Activated T-cell treated with anti-CD3 and anti-CD28 coated beads, Interleukin-2, amount 50 U/mL, for 4 hours (primary cell): Measurements from ENCODE around the gene HMCN2. TPM values are rescaled to one million over a fixed set of nuclear protein-coding genes. Genes with fewer than 3 reads are reported as not detected.

ENCODE experiments used
- ATAC-seq, 2 donors: fragments of 200-7000 bp; cut with Tn5 transposase; one replicate each; pipeline ENCODE4 v1.10.0; 2021
- DNase-seq: peaks from one replicate; pipeline ENCODE4 v3.0.0-alpha.2; 2020
- H3K27me3 Mint-ChIP-seq: one replicate; pipeline ENCODE4 v1.8.0; 2021; ENCODE audit warnings: low read depth, mixed read lengths
- H3K36me3 Mint-ChIP-seq: one replicate; pipeline ENCODE4 v1.8.0; 2022; ENCODE audit warnings: mixed read lengths; ENCODE audit not compliant: insufficient read depth
- H3K4me1 Mint-ChIP-seq: one replicate; pipeline ENCODE4 v1.8.0; 2021; ENCODE audit warnings: low read depth, mixed read lengths
- H3K4me3 Mint-ChIP-seq: one replicate; pipeline ENCODE4 v1.8.0; 2021; ENCODE audit warnings: mild to moderate bottlenecking, moderate library complexity, mixed read lengths
- H3K9me3 Mint-ChIP-seq: one replicate; pipeline ENCODE4 v1.8.0; 2021; ENCODE audit warnings: mixed read lengths
- total RNA-seq, 3 donors: library from RNA; stranded (reverse); gene quantifications; one replicate each; pipeline ENCODE4 v1.2.1, GENCODE V29; 2021

The HMCN2 gene
- total RNA-seq, 3 donors from 2014 or later, result 0.03 to 0.05 TPM; not detected in 1

DNA sequence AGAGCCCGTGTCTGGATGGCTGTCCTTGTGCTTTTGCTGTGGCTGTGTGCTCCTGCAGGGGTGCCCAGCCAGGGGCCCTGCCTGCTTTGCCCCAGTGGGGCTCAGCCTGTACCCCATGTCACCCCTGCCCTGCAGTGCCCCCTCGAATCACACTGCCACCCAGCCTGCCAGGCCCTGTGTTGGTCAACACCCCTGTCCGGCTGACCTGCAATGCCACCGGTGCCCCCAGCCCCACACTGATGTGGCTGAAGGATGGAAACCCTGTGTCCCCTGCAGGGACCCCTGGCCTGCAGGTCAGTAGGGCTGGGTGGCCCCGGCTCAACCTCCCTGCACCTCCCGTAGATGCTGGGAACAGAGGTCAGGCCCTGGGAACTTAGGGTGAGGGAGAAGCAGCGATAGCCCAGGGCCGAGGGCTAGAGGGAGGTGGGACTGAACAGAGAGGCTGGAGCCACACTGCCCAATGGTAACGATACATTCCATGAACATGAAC, 96.4 kb downstream of the HMCN2 start:
- Mint-ChIP-seq H3K36me3 (no peaks in the 10 kb centered on the region), H3K4me3 (no peak overlapping the region), H3K4me1 (no peaks in the 10 kb centered on the region), H3K9me3 (no peaks in the 10 kb centered on the region), H3K27me3 (peaks cover 5% of the 10 kb centered on the region)
- DNase-seq (no peak), ATAC-seq (no peak)

DNA sequence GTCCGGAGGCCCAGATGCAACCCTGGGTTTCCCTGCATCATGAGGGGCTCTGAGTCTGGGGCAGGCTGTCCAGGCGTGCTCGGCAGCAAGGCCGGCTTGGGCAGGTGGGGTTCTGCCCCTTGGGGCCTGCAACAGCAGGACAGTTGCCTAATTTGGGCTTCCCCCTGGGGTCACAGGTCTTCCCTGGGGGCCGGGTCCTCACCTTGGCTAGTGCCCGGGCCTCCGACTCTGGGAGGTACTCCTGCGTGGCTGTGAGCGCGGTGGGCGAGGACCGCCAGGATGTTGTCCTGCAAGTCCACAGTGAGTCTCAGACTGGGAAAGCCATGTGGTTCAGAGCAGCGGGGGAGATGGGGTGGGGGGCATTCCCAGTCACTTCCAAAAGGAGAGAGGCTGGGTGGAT, 97.1 kb downstream of the HMCN2 start:
- peaks cover 5% of the 10 kb centered on the region for H3K27me3 Mint-ChIP-seq
- no peaks in the 10 kb centered on the region for H3K4me1 Mint-ChIP-seq
- no peak overlapping the region for H3K4me3 Mint-ChIP-seq
- no peaks in the 10 kb centered on the region for H3K36me3 Mint-ChIP-seq
- DNase-seq (no peak), ATAC-seq (no peak)
- no peaks in the 10 kb centered on the region for H3K9me3 Mint-ChIP-seq

DNA sequence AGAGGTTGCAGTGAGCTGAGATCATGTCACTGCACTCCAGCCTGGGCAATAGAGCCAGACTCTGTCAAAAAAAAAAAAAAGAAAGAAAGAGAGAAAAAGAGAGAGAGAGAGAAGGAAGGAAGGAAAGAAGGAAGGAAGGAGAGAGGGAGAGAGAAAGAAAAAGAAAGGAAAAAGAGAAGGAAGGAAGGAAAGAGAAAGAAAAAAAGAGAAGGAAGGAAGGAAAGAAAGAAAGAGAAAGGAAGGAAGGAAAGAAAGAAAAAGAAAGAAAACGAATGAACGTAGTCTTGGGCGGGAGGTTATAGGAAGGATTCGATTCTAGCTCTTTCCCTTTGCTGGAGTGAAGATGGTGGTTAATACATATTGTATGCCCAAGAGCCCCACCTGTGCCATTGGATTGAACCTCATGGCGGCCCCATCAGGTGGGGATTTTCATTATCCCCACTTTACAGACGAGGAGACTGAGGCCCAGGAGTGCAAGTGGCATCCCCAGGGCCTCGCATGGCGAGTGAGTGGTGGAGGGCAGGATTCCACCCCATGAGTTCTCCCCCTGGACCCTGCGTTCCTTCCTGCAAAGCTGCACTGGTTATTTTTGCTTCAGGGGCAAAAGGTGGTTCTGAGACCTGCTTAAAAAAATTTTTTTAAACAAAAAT, 98.3 kb downstream of the HMCN2 start:
- Mint-ChIP-seq H3K9me3 (no peaks in the 10 kb centered on the region), H3K36me3 (no peaks in the 10 kb centered on the region), H3K4me3 (no peak overlapping the region), H3K27me3 (peaks cover 5% of the 10 kb centered on the region), H3K4me1 (peaks cover 5% of the 10 kb centered on the region)
- ATAC-seq (no peak), DNase-seq (no peak)

DNA sequence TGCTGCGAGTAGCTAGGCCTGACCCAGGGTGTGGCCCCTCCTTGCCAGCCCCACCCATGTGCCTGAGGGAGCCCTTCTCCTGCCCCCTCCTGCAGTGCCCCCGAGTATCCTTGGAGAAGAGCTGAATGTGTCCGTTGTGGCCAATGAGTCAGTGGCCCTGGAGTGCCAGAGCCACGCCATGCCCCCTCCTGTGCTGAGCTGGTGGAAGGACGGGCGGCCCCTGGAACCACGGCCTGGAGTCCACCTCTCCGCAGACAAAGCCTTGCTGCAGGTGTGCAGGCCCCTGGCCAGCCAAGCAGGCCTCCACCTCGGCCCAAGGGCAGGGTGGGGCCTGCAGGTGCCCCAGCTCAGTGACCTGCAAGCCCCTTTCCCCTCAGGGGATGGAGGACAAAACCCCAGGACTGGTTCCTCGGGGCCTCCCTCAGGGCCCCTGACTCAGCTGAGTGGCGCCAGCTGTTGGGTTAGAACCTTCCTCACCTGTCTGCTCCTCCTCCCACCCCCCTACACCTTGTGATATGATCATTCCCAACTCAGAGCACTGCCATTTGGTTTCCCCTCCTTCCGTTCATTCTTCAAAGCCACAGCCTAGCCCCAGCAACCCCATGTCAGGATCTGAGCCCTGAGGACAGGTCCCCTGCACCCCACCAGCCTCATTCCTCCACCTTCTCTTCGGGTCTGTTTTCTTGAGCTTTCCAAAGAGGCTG, 99.2 kb downstream of the HMCN2 start:
- Mint-ChIP-seq H3K9me3 (no peaks in the 10 kb centered on the region), H3K36me3 (no peaks in the 10 kb centered on the region), H3K27me3 (peaks cover 5% of the 10 kb centered on the region), H3K4me3 (no peak overlapping the region), H3K4me1 (peaks cover 5% of the 10 kb centered on the region)
- ATAC-seq (no peak), DNase-seq (no peak)

DNA sequence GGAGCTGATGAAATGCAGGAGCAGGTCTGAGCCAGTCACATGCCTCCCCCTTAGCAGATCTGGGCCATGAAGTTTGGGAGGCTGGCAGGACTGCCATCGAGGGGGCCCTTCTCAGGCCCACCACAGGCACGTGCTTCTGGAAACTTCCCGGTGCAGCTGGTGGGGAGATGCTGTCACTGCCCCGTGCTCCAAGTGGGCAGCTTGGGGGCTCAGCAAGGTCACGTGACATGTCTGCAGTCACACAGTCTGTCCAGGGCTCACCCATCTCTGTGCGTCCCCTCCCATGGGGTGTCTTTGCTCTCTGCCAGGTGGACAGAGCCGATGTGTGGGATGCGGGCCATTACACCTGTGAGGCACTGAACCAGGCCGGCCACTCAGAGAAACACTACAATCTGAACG, 99.8 kb downstream of the HMCN2 start:
- DNase-seq (no peak), ATAC-seq (no peak)
- peaks cover 5% of the 10 kb centered on the region for H3K27me3 Mint-ChIP-seq
- H3K9me3 Mint-ChIP-seq, result no peaks in the 10 kb centered on the region
- no peak overlapping the region for H3K4me3 Mint-ChIP-seq
- no peaks in the 10 kb centered on the region for H3K36me3 Mint-ChIP-seq
- peaks cover 7% of the 10 kb centered on the region for H3K4me1 Mint-ChIP-seq

DNA sequence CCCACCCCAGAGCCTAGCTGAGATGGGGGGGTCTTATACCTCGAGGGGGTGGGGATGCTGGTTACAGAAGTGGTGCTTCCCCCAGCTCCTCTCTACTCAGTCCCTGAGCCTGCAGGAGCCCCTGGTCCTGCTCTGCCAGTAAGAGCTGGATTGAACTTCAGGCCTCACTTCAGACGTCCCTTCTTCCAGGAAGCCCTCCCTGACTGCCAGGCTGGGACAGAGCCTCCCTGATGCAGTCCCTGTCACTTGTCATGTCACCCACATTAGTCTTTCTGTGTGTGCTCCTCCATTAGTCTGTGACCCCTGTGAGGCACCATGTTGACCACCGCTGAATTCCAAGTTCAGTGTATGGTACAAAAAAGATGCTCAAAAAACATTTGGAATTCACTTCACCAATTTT, 100.5 kb downstream of the HMCN2 start:
- H3K4me3 Mint-ChIP-seq, result no peak overlapping the region
- H3K27me3 Mint-ChIP-seq, result peaks cover 5% of the 10 kb centered on the region
- no peak for ATAC-seq
- H3K4me1 Mint-ChIP-seq, result peaks cover 7% of the 10 kb centered on the region
- H3K36me3 Mint-ChIP-seq, result no peaks in the 10 kb centered on the region
- no peak for DNase-seq
- no peaks in the 10 kb centered on the region for H3K9me3 Mint-ChIP-seq

DNA sequence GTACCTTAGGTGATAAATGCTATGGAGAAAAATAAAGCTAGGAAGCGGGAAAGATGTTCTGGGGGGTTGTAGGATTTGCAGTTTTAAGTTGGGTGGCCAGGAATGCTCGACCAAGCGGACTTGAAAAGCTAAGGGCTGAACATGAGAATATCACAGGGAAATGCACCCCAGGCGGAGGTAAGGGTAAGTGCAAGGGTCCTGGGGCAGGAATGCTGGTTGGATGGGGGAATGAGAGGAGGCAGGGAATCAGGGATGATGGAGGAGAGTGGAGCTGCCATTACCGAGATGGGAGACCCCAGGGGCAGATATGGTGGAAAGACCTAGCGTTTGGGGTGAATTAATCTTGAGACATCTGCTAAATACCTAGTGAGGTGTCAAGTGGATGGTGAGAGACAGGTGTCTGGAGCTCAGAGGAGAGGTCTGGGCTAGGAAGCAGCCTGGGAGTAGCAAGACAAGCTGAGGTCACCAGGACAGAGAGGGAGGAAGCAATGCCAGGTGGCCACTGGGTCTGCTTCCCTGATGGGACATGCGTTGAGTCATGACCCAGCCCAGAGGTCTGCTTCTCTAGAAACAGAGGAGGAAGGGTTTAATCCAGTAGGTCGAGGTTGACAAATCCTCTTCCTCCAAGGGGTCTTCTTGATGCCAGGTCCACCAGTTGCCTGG, 101.5 kb downstream of the HMCN2 start:
- ATAC-seq, result no peak
- H3K9me3 Mint-ChIP-seq, result no peaks in the 10 kb centered on the region
- H3K27me3 Mint-ChIP-seq, result peaks cover 5% of the 10 kb centered on the region
- H3K36me3 Mint-ChIP-seq, result no peaks in the 10 kb centered on the region
- H3K4me1 Mint-ChIP-seq, result peaks cover 7% of the 10 kb centered on the region
- H3K4me3 Mint-ChIP-seq, result no peak overlapping the region
- DNase-seq, result no peak

DNA sequence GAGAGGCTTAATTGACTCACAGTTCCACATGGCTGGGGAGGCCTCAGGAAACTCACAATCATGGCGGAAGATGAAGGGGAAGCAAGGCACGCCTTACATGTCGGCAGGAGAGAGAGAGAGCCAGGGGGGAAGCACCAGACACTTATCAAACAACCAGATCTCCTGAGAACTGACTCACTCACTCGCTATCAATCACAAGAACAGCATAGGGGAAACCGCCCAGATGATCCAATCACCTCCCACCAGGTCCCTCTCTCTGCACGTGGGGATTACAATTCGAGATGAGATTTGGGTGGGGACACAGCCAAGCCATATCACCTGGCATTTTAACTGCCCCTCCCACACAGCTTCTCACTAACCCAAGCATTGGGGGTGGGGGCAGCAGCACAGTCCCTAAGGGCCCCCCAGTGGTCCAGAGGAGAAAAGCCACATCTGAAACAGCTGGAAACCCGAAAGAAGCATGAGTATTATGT, 103.1 kb downstream of the HMCN2 start:
- Mint-ChIP-seq H3K9me3 (no peaks in the 10 kb centered on the region), H3K27me3 (peaks cover 5% of the 10 kb centered on the region), H3K4me3 (no peak overlapping the region), H3K4me1 (peaks cover 7% of the 10 kb centered on the region), H3K36me3 (no peaks in the 10 kb centered on the region)
- DNase-seq (no peak), ATAC-seq (peak; percentile 93 to 97)

DNA sequence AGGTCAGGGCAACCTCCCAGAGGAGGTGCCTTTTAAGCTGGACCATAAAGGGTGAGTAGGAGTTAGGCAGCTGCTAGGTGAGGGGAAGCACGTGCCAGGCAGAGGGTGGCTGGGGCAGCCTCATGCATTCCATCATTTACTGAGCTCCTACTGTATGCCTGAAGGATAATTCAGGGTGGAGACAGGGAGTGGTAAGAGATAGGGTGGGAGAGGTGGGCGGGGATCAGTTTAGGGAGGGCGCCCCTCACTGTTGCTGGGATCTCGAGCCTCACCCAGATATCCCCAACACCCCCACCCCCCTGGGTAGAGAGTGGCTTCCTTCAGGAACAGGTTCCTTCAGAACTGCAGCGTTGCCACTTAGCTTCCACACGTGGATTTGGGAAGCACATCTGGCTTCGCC, 104.7 kb downstream of the HMCN2 start:
- H3K4me3 Mint-ChIP-seq, result no peak overlapping the region
- H3K27me3 Mint-ChIP-seq, result no peaks in the 10 kb centered on the region
- no peaks in the 10 kb centered on the region for H3K36me3 Mint-ChIP-seq
- no peaks in the 10 kb centered on the region for H3K9me3 Mint-ChIP-seq
- no peak for DNase-seq
- ATAC-seq, result no peak
- H3K4me1 Mint-ChIP-seq, result peaks cover 7% of the 10 kb centered on the region

DNA sequence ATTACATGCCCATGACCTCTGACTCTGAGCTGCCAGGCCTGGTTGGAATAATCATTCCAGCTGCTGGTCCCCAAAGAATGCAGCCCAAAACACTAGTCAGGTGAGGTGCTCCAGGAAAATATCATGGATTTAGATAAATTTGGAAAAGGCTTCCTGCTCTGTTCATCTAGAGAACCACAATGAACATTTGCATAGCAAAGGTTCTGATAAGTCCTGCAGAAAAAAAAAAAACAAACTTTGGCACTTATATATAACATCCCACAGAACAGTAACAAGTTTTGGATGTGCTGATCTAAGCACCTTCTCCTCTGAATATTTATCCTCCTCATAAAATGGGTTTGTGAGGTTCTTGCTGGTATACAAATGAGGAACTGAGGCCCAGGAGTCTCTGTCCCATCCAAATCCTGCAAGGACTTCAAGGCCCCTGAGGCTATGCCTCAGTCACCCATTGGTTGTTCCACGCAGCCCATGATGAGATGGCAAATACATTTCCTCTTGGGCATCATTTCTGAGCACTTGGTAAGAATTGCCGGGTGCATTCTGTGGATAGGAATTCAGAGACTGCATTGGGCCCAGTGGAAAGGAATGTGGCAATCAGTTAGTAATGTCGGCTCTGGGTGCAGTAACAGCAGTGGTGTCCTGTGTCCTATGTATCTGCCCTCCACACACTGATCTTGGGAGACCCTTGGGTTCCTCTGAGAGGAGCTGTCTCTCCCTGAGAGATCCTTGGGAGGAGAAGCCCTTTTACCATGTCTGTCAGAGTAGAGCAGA, 105.8 kb downstream of the HMCN2 start:
- Mint-ChIP-seq H3K9me3 (no peaks in the 10 kb centered on the region), H3K36me3 (no peaks in the 10 kb centered on the region), H3K4me3 (no peak overlapping the region), H3K27me3 (no peaks in the 10 kb centered on the region), H3K4me1 (peaks cover 7% of the 10 kb centered on the region)
- DNase-seq (no peak), ATAC-seq (no peak)

DNA sequence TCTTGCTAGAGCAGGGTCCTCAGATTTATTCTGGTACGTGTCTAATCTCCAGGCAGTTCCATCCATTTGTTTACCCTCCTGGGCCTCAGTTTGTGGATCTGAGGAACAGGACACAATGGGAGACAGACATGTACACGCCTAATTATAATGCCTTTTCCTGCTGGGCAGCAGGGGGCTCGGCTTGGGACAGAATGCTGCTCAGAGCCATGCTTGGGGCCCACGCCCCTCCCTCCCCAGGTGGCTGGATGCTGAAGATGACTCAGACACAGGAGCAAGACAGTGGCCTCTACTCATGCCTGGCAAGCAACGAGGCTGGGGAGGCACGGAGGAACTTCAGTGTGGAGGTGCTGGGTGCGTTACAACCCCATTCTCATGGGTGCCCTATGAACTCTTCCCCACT, 106.5 kb downstream of the HMCN2 start:
- H3K9me3 Mint-ChIP-seq, result no peaks in the 10 kb centered on the region
- ATAC-seq (no peak), DNase-seq (no peak)
- no peaks in the 10 kb centered on the region for H3K36me3 Mint-ChIP-seq
- H3K27me3 Mint-ChIP-seq, result no peaks in the 10 kb centered on the region
- H3K4me3 Mint-ChIP-seq, result no peak overlapping the region
- peaks cover 7% of the 10 kb centered on the region for H3K4me1 Mint-ChIP-seq

DNA sequence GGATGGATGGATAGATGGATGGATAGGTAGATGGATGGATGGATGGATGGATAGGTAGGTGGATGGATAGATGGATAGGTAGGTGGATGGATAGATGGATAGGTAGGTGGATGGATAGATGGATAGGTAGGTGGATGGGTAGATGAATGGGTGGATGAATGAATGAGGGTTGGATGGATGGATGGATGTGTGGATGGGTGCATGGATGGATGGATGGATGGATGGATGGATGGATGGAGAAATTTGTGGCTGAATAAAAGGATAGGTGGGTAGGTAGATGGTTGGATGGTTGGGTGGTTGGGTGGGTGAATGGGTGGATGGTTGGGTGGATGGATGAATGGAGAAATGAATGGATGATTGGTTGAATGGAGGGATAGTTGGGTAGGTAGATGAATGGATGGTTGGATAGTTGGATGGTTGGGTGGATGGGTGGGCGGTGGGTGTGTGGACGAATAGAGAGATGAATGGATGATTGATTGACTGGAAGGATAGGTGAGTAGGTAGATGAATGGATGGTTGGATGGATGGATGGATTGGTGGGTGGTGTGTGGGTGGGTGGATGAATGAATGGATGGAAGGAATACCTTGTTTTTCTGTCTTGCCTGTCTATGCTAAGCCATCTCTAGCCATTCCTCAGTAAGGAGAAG, 108.2 kb downstream of the HMCN2 start:
- H3K36me3 Mint-ChIP-seq, result no peaks in the 10 kb centered on the region
- no peak for ATAC-seq

DNA sequence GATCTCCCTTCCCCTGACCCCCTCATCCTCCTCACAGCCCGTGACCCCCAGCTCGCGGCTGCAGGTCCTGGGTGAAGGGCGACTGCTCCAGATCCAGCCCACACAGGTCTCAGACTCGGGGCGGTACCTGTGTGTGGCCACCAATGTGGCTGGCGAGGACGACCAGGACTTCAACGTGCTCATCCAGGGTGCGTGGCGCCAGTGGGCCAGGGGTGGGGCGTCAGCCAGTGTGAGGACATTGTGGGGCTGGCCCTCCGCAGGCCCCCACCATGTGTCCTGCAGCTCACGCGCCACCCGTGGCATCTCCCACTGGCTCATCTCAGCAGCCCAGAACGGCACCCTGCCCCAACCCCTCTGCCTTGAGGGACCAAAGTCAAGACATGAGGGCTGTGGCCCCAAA, 112.1 kb downstream of the HMCN2 start:
- Mint-ChIP-seq H3K27me3 (peaks cover 6% of the 10 kb centered on the region), H3K36me3 (no peaks in the 10 kb centered on the region), H3K4me3 (no peak overlapping the region)

More for the DNA sequence above, 108.2 kb downstream of the HMCN2 start:
- no peak for DNase-seq
- Mint-ChIP-seq H3K4me1 (peaks cover 2% of the 10 kb centered on the region), H3K27me3 (no peaks in the 10 kb centered on the region), H3K4me3 (no peak overlapping the region), H3K9me3 (no peaks in the 10 kb centered on the region)

More for the DNA sequence above, 112.1 kb downstream of the HMCN2 start:
- Mint-ChIP-seq H3K4me1 (no peaks in the 10 kb centered on the region), H3K9me3 (no peaks in the 10 kb centered on the region)
- ATAC-seq, result no peak
- DNase-seq, result no peak
